SIG-M5 treated with dmso at 0.1 percent for 504 hours (cell line): ENCODE results near the gene CYP19A1.
A peak's percentile ranks its signal among the peaks of the same experiment; 100 is the strongest.

Experiments used
- DNase-seq: peaks from one replicate; lab custom pipeline; 2025; ENCODE audit not compliant: unreplicated experiment; lab: John Stamatoyannopoulos, UW

The CYP19A1 gene

DNA sequence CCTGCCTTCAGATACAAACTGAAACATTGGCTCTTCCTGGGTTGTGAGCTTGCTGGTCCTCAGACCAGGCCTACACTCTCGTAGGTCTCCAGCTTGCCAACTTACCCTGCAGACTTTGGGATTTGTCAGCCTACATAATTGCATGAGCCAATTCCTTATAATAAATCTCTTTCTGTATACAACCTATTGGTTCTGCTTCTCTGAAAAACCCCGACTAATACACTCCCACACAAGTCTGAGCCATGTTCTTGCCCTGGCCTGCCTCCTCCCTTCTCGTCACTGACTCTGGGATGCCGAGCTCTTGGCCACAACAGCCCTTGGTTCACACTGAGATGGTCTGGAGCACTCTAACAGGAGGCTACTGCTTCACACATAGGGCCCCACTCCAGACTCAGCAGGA is 9.5 kb downstream of the CYP19A1 start:
- no peak for DNase-seq

DNA sequence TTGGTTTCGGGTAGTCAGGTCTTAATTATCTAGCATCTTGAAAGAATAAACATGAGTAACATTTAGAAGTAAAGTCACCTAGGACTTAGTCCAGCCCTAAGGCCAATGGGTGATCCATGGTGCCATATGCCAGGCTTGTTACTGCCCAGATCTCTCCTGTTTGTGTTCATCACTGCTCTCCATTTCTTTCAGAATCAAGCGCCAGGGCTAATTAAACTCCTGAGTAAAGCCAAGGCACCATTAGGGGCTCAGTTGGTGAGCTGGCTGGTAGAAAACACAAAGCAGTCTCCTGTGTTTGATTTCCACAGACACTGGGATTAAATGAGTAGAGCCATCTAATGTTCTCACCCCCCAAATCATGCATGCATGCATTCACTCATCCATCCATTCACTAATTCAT is 11.3 kb downstream of the CYP19A1 start:
- no peak for DNase-seq

DNA sequence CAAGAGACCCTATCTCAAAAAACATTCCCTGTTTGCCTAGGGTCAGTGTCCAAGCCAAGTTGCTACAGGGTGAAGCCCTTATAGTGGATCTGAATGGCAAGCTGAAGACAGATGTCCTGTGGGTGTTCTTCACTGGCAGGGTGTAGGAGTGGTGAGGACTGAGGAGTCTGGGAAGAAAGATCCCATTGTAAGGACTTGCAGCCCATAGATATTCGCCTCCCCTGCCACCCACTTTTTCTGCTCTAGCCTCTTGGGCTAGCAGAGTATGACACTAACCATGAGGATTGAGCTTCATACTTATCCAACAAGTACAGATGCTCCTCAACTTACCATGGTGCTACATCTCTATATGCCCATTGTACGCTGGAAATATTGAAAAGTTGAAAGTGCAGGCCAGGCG is 13.2 kb downstream of the CYP19A1 start:
- no peak for DNase-seq

DNA sequence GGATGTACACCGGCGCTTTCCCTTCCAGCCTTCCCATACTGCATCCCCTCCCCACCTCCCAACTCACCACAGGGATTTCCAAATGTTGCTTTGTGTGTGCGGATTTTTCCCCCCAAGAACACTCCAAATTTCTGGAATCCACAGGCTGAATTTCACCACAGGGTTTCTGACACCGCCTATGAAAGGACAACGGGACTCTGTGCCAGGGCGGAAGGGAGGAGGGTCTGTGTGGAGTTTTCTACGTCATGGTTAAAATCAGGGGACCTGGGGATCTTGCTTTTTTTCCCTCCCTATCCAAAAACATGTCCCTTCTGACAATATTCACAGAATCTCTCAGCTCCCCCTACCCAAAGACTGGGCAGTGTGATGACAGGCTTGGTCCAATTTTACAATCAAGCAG is 14.6 kb downstream of the CYP19A1 start:
- no peak for DNase-seq

DNA sequence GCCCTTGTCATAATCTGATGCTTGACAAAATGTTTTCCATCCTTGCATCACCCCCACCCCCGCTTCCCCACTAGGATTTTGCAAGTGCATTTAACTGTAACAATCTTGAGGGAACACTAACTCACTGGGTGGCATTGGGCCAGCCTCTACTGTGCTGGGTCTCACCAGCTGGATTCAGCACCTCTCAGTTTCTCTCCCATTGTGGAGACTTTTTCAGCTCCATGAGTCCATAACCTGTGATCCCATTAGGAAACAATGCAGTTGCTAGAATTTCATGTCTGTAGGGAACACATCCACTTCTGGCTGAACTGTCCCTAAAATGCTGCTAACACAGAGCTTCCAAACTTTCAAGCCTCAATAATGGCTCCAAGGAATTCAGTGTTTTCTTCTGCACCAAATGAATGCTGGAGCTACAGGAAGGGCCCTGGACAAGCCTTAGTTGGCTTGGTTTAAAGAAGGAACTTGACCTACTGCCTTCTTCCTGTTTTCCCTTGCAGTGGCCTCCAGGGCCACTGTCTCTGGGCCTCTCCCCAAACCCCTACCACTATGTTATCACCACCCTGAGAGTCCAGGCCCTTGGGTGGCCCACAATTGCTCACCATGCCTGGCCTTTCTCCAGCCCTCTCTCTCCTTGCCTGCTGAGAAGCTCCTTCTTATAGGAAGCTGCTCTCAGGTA is 15.6 kb downstream of the CYP19A1 start:
- DNase-seq = peak; percentile 70

DNA sequence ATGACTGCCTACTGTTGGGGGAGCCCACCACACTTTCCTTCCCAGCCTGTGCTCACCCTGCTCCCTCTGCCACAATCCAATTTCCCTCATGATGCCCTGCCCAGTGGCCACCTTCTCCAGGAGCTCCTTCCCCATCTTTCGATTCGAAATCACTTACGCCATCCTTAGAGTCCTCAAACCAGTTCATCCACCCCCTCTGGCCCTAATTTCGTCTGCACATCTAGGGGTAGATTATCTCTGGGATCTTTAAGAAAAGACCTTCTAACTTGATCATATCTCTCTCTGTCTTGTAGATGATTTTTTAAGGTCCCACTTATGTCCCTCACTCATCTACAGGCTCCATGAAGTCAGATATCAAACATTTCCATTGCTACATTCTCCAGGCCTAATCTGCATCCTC is 17.1 kb downstream of the CYP19A1 start:
- no peak for DNase-seq

DNA sequence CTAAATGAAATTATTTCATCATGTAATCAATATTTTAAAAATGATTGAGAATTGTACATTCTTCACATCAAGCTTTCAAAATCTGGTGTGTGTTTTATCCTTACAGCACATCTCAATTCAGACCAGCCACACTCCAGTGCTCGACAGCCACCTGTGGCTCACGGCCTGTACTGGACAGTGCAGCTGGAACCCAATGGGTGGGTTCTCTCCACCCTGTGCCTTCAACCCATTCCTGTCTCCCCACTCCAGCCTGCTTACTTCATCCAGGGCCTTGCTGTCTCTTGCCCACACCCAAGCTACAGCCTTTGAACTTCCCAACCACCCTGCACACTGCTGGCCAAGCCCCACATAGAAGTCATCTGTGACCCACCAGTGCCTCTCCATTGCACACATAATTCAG is 17.6 kb downstream of the CYP19A1 start:
- no peak for DNase-seq

DNA sequence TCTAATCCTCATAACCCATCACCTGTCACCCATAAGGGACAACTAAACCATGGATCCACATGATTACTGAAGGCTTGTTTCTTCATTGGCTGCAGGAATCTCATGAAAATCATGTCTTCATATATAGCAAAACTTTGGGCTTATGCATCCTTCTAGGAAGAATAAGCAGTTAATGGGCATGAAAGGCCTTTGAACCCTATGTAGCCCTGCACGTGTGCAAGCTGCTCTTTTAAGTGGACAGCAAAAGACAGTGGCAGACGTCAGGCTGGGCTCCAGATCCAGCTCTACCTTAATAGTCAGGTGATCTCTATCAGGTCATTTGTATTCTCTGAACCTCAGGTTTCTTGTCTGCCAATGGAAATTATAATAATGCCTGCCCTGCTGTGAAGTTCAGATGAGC is 18.9 kb downstream of the CYP19A1 start:
- DNase-seq = no peak

DNA sequence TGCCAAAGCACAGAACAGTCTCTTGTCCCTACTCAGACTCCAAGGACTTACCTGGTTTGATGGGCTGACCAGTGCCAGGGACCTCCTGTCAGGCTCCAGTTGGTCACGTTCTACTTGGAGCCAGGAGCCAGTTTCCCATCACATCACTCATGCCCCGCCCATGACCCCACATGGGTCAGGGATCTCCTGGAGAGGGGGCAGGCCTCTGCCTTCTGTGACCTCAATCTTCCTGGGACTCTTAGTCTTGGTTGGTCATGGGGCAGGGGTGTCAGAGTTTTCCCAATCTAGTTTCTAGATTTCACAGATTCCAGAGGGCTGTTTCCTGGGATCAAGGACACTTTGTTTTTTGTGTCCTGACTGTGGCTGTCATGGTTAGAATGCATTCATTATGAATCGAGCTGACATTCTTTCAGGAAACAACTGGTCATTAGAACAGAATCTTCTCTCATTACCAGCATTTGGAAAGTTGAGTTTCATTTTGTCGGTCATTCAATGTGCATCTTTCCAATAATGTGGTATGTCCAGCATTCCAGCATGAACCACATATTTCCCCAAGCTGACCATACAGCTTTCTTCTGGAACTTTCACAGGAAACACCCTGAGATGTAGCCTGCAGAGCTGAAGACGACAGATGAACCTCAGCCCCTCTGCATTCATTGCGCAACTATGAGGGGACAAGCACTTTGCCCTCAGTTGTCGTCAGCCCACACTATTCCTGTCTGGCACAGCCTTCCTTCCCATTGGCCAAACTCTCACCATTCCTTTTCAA is 19.8 kb downstream of the CYP19A1 start:
- DNase-seq = no peak

DNA sequence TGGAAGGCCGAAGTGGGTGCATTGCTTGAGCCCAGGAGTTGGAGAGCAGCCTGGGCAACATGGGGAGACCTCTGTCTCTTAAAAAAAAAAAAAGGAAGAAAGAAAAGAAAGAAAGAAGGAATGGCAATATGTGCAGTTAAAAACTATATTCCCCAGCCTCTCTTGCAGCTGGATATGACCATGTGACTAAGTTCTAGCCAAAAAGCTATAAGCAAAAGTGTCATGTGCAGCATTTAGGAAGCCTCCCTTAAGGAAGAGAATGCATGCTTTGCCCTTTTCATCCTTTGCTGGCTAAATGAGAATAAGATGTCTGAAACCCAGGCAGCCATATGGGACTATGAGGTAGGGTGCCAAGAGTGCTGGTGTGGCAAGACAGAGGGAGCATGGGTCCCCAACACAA is 21.8 kb downstream of the CYP19A1 start:
- no peak for DNase-seq

DNA sequence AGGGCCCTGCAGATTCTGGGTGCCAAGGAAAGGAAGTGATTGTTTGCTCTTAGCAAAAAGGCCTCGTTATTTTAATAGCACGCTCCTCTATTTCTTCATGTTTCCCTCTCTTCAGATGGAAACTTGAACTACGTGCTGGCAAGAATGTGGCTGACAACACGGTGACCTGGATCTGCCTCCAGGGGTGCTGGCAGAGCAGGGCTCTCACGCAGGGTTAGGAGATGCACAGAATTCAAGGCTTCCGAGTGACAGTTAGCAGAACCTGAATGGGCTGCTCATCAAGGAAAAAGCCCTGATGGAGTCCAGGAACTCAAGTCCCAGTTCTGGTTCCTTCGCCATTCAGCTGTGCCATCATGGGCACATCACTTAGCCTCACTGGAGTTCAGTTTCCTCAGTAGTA is 22.7 kb downstream of the CYP19A1 start:
- DNase-seq = no peak

DNA sequence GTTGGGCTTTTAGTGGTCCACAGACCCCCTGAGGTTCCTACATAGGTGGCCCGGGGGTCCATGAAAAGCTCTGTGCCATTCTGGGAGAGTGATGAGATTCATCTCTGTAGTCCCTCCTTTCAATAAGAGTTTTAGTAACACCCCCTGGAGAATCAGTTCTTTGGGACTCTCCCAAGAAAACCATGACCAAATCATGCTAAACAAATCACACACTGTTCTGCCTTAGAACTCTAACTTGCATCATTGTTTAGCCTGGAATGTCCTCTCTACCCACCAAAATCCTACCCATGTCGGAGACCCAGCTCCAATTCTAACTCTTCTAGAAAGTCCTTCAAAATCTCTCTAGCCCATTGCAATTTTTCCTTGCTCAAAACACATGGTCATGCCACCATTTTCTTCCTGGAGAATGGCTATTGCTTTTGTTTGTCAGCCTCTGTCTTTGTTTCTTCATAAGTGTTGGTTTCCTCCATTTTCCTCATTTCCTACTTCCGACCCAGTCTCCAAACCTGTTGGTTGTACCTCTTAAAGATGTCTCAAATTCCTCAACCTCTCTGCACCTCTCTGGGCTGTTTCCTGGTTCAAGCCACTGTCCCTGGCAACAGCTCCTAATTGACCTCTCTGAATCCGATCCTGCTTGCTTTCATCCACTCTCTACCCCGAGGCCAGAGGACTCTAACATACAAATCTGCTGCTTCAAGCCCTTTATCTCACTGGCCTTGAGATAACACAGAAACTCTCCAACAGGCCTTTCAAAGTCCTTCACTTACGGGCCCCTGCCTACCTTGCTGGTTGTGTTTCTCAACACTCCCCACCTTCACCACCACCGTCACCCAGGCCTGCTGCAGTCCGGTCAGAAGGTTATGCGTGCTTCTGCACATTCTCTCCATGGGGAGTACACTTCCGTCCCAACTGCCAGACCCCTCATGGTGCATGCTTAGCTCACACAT is 23.7 kb downstream of the CYP19A1 start:
- no peak for DNase-seq

DNA sequence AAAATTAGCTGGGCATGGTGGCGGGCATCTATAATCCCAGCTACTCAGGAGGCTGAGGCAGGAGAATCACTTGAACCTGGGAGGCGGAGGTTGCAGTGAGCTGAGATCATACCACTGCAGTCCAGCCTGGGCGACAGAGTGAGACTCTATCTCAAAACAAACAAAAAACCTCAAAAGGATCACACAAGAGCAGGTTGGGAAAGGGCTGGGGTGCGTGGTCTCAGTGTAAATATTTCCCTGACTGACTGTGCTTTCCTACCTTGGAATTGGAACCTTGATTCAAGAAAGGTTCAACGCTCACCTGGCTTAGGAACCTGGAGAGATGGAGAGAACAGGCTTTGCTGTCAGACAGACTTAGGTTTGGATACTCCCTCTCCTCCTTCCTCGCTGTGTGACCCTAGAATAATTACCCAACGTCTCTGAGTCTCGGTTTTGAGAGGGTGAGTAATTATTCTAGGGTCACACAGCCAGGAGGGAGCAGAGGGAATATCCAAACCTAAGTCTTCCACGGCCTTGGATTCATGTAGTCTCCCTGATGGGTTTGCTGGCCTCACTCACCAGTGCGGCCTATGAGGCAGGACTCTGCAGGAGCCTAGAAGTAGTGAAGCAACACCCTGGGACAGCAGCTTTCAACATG is 24.6 kb downstream of the CYP19A1 start:
- DNase-seq = no peak

DNA sequence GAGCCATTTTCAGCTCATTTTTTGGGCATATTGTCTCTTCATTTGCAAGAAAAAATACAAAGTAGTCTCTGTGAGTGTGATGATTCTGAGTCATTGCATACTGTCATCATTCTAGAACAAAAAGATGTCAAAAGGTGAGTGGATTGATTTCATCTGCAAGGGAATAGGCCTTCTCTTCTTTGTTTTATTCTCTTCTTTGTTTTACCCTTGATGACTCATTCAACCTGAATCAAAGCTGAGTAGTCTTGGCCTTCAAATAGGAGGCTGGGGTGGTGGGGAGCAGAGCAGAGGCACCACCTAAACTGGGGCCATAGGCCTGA is 25.4 kb downstream of the CYP19A1 start:
- DNase-seq = no peak

DNA sequence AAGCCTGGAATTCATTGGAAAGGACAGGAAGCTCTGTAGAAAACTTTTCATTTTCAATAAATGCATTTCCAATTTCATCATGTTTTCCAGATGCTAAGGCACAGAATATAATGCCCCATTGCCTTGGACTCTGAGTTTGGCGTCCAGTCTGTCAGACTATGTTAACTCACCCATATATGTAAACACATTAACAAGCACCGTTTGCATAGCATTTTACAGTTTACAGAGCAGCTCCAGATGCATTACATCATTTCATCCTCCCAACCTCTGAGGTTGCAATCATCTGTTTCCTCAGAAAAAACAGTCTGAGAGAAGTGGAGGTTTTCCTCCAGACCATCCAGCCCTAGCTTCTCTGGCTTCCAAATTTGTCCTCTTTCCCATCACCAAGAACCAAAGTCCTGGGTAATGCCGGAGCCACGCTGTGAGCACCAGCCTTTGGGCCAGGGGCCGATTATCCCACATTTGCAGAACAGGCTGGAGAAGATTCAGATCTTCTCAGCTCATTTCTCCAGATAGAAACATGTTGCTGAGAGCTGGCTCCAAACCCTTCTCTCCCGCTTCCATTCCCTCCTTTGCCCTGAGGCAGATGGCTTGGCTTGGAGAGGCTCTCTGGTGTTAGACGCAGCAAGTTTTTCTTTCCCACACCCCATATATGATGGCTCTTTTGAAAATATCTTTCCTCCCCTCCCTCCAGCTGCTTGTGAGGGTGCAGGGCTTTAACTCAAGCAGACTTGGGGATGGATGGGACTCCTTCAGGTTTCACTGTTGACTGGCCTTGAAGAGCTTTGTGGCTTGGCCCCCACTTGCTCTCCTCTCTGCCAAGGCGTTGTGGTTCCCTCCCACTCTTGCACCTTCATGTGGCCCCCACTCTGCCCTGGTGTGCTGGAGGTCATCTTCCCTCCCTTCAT is 26.0 kb downstream of the CYP19A1 start:
- DNase-seq = no peak

DNA sequence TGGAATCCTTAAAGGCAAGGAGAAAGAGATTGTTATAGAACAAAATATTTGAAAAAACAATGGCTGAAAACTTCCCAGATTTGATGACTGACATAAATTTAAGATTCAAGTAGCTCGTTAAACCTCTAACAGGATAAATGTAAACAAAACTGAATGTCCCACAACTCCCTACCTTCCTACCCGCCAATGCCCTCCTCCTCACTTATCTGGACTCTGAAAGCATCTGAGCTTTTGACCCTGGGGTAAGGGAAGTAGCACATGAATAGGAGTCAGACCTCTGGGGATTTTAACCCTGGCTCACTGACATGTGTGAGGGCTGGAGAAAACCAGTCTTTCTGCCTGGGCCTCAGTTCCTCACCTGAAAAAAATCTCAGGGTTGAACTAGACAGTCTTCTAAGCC is 26.9 kb downstream of the CYP19A1 start:
- DNase-seq = no peak

DNA sequence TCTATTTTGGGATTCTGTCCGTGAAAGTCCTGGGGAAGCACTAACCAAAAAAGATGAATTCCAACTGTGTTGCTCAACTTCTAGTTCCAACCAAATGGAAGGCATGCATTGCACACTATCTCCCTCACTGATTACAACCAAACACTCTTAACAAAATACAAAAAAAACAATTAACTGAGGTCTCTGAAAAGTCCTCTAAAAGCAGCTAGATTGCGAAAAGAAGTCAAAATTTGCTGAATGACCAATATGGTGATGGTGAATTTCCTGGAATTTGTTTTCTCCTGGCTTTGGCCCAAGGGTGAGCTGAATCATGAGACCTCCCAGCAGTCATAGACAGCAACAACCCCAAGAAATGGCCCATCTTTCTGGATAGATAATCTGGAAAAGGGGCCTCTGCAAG is 28.3 kb downstream of the CYP19A1 start:
- no peak for DNase-seq

DNA sequence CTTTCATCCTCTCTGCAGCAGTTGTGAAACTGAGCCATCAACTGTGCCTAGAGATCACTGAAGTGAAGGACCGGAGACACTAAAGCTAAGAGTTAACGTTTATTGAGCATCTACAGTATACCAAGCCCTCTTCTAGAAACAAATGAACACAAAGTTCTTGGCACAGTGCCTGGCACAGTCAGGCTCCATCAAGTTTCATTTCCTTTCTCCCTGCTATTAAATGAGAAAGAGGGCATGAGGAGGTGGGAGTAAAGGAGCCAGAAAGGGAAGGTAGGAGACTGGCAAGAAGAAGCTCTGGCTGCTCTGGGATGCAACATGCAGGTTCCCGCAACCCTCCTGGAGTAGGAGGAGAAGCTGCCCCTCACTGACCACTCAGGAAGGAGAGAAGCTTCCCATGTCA is 30.6 kb downstream of the CYP19A1 start:
- DNase-seq = no peak

DNA sequence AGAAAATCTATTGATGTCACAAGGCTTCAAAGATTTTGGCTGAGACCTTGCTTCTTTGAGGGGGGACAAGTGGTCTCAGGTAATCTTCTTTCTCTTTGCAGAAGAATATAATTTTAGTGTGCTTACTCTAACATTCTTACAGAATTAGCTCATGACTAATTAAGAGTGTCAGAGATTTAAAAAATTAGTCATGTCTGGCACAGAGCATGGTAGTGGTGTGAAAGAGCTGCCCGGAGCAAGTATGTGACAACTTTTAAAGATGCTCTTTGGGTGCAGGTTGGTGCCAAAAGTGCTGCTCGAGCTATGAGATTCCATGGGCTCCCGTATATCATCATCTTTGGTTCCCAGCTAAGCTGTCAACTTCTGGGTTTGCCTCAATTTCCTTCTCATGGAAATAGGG is 31.1 kb downstream of the CYP19A1 start:
- DNase-seq = no peak

DNA sequence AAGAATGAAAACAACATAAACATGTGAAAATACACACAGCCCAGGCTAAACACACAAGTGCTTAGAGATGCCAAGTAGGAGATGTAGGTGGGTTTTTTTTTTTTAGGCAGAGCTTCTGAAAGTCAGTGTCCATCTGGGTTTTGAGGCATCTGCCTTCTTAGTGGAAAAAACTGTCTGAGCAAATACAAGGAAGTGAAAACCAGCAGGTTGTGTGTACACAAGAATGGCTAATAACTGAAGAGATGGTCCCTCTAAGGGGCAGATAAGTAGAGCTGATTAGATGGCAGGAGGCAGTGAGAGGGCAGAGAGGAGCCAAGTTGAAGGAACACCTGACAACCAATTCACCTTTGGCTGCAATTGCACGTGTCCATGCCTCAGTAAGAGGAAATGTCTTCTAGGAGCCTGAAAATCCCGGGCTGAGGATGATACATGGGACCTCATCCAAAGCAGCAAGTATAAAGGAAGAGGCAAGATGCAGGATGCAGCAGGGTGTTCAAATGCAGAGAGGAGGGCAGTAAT is 34.9 kb downstream of the CYP19A1 start:
- no peak for DNase-seq
